Astrocyte of the cerebellum (primary cell): ENCODE results near the gene SLC10A7.

ENCODE experiments used
- DNase-seq: peaks from one replicate; pipeline ENCODE4 v3.0.0-alpha.2; 2011; ENCODE audit warnings: low read depth
- H3K4me3 ChIP-seq: 2 replicates; pipeline ENCODE4 v1.5.1; 2011; ENCODE audit warnings: mild to moderate bottlenecking, low read depth, low read length, moderate library complexity
- in situ Hi-C: cut with HindIII; loops from 2 replicates; pipeline ENCODE4 v1.10.0; 2017; ENCODE audit warnings: low sequenced_read_pairs
- TF ChIP-seq, protein P1 (sequence below): IDR thresholded peaks from 2 replicates; pipeline ENCODE4 v1.5.1; 2012; ENCODE audit warnings: low read length, low read depth, moderate library complexity, mild to moderate bottlenecking; ENCODE audit errors: missing control alignments

The SLC10A7 gene

DNA sequence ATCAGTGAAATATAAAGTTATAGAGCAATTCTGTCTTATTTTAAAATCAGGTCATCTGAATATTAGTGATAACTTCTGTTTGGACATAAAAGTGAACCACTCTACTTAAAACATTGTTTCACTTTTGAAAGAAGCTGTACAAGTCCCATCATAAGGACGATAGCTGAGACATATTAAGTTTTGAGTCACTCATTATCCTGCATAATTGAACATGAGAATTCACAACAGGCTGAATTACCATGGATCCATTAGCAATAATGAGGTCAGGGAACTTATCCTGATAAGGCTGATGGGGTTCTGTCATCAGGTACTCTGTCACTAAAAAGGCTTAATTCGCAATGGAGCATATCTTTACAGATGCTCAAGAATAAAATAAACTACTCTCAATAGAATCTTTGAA, 227.0 kb downstream of the SLC10A7 start:
- H3K4me3 ChIP-seq, result no peak overlapping the region
- TF ChIP-seq, protein P1, sequence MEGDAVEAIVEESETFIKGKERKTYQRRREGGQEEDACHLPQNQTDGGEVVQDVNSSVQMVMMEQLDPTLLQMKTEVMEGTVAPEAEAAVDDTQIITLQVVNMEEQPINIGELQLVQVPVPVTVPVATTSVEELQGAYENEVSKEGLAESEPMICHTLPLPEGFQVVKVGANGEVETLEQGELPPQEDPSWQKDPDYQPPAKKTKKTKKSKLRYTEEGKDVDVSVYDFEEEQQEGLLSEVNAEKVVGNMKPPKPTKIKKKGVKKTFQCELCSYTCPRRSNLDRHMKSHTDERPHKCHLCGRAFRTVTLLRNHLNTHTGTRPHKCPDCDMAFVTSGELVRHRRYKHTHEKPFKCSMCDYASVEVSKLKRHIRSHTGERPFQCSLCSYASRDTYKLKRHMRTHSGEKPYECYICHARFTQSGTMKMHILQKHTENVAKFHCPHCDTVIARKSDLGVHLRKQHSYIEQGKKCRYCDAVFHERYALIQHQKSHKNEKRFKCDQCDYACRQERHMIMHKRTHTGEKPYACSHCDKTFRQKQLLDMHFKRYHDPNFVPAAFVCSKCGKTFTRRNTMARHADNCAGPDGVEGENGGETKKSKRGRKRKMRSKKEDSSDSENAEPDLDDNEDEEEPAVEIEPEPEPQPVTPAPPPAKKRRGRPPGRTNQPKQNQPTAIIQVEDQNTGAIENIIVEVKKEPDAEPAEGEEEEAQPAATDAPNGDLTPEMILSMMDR, result no peak
- no peak for DNase-seq
- in situ Hi-C loops, result no loop called here

DNA sequence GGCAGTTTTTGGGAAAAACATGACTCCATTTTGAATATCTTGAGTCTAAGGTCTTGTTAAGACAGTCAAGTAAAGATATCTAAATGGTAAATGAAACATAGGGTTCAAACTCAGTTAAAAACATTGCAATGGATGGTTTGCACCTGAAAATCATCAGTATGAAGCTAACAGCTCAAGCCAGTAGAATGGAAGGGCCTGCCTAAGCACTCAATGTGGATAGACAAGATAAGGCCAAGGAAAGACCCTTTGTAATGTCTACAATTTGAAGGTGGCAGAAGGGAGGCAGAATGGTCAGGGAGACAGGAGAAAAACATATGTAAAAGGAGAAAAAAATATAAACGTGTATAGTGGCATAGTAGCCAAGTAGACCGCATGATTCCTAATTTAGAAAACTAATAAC, 229.2 kb downstream of the SLC10A7 start:
- in situ Hi-C loops, result no loop called here
- TF ChIP-seq, protein P1, result no peak
- no peak overlapping the region for H3K4me3 ChIP-seq
- no peak for DNase-seq

DNA sequence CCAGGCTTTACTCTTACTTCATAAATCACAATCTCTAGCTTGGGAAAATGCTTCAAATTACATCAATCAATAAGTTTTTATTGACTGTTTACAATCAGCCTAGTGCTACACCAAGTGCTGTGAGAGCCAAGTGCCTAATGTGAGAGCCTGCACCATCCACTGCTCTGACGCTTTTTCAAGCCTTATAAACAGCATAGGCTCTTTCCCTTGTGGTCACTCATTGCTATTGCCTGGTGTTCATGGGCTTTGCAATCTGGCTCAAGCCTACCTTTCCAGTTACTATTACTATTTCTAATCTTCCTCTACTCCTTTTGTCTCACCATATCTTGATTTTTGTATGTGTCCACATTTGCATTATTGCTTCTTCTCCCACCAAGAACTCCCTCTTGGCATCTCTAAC, 230.4 kb downstream of the SLC10A7 start:
- H3K4me3 ChIP-seq, result no peak overlapping the region
- no peak for DNase-seq
- TF ChIP-seq, protein P1, result no peak
- in situ Hi-C loops, result no loop called here

DNA sequence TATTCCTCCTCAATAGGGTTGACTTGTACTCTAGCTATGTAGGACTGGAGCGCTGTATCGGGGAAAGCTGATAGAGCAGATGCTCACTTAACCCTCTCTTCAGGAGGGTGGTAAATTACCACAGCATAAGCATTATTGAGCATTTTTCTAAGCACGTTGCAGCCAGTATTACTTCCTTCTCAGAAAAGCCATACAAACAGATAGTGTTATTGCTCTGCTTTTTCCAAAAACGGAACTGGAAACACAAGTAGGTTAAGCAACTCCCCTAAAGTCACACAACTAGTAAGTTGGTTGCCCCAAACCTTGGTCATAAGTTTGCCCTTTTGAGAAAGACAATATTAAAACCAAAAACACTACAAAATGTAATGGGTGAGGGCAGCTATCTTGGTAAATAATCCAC, 233.5 kb downstream of the SLC10A7 start:
- in situ Hi-C loops, result no loop called here
- DNase-seq, result no peak
- TF ChIP-seq, protein P1, result no peak
- no peak overlapping the region for H3K4me3 ChIP-seq

DNA sequence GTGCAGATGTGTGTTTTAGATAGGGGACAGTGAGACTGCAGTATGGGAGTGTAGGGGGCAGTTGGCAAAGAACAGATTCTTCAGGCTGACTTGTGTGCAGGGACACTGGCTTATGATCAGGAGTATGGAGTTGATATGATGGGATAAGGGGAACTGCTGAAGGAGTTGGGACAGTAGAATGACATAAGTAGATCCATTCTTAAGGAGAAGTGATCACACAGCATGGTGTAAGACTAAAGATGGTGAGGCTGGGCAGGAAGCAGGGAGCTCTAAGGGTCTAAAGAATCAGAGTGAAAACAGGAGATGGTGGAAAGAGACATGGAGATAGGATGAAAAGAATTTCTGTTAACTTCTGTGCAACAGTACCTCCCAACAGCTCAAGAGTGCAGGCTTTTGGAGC, 236.7 kb downstream of the SLC10A7 start:
- TF ChIP-seq, protein P1, result no peak
- DNase-seq, result no peak
- H3K4me3 ChIP-seq, result no peak overlapping the region
- in situ Hi-C loops, result no loop called here

DNA sequence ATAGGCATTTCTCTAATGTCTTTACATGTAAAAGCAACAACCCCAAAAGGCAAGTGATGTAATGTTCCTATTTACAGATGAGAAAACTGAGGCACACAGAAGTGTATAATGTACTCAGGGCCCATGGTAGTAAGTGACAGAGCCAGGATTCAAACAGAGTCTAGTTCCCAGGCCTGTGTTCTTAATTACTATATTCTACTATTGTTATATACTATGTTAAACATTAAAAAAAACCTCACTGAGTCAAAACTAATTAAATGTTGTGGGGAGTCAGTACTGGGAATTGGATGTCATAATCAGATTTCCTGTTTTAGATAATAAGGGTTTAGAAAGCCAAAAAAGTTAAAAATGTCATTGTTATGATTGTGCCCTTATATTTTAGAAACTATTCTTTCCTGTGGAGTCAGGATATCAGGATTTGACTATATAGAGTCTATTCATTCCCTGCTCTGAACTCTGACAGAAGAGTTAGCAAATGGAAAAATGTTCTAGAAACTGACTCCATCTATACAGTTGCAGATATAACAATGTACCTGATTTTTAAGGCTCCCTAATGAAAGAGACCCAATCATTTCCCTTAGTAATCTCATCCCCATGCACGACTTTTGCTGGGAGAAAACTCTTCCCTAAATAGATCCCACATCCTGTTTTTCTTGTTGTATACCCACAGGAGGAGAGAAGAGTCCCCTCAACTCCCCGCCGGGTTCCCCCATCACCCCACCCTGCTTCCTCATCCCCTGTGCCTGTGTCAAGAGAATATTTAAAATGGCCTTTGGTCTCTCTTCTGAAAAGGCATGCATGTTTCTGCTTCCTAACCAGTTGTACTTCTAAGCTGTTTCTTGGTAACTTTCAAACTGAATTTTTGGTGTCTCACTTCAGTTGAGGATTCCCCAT, 237.7 kb downstream of the SLC10A7 start:
- TF ChIP-seq, protein P1, result no peak
- in situ Hi-C loops, result no loop called here
- no peak overlapping the region for H3K4me3 ChIP-seq
- DNase-seq, result no peak

DNA sequence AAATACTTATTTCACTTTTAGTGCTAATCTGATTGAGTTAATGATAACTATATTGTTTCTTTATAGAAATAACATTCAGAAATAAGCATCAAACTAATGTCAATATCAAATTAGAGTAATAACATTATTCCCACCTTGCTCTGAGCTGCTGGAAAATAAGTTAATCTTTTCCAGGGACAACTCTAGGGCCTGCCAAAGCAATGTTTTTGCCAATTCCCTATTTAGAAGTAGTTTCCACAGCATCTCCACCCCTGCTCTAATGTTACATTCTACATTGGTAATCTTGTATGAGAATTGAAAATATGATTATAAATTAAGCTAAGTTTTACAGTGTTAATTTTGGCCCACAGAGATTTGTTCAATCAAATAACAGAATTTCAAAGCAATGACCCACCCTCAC, 239.1 kb downstream of the SLC10A7 start:
- no peak overlapping the region for H3K4me3 ChIP-seq
- no peak for DNase-seq
- TF ChIP-seq, protein P1, result no peak
- in situ Hi-C loops, result no loop called here
